Measurements from ENCODE around the gene STK32A.
A peak's percentile ranks its signal among the peaks of the same experiment; 100 is the strongest.

The STK32A gene

DNA sequence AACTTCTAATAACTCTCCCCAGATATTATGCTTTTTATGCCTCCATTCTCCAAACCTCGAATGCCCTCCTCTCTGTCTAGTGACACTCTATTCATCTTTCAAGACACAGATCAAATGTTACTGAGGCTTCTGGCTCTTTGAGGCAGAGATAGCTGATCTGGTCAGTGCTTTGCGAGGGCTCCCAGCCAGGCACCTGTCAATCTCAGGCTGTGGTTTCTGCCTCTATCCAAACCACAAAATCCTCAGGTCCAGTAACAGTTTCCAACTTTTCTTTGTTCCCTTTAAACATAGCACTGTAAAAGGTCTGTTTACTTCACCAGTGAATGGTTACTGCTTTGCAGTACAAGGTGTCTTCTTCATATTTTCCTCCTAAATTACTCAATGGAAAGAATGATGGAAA lies 11.5 kb upstream of the STK32A start:
- no peak overlapping the region for H3K27ac Mint-ChIP-seq
- TF ChIP-seq, protein P1, sequence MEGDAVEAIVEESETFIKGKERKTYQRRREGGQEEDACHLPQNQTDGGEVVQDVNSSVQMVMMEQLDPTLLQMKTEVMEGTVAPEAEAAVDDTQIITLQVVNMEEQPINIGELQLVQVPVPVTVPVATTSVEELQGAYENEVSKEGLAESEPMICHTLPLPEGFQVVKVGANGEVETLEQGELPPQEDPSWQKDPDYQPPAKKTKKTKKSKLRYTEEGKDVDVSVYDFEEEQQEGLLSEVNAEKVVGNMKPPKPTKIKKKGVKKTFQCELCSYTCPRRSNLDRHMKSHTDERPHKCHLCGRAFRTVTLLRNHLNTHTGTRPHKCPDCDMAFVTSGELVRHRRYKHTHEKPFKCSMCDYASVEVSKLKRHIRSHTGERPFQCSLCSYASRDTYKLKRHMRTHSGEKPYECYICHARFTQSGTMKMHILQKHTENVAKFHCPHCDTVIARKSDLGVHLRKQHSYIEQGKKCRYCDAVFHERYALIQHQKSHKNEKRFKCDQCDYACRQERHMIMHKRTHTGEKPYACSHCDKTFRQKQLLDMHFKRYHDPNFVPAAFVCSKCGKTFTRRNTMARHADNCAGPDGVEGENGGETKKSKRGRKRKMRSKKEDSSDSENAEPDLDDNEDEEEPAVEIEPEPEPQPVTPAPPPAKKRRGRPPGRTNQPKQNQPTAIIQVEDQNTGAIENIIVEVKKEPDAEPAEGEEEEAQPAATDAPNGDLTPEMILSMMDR (IDR thresholded peaks at IDR 0.05; ENCODE audit: unreplicated experiment in 3 of 3) = no peak

DNA sequence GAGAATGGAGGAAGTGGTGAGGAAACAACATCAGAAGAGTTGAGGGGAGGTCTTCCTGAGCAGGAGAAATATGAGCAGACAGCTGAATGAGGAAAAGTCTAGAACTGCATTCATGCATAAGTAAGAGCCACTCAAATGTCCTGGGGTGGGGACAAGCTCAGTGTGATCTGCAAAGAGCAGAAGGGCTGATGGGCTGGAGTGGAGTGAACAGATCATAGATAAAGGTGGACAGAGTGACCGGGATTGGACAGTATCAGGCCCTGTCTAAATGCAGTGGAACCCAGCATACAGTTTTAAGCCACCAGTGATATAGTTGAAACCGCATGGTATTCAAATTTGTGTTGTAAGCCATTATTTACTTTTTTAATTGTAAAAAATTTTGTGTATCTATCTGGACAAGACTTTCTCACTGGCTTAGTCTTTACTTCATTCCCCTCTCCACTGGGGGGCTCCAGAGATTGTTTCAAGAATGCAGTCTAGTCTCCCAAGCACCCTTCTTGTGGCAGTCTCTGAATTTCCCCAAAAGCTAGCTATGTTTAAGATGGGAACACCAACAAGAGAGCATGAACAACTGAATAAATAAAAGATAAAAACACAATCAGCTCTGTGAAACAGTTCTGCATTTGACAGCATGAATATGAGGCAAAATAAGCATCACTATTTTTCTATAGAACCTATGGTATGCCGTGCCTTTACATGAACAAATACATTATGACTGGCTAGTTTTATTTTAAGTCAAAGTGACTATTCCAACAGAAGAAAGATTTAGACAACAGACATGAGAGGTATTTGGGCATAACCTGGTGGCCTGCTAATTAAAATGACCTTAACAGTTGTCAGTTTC lies 10.7 kb upstream of the STK32A start:
- H3K9me3 Mint-ChIP-seq = peaks cover 7% of the 10 kb centered on the region
- H3K27me3 Mint-ChIP-seq (ENCODE audit: low read depth) = peaks cover 10% of the 10 kb centered on the region
- TF ChIP-seq, protein P1 (IDR thresholded peaks at IDR 0.05; ENCODE audit: unreplicated experiment in 3 of 3) = peak; percentile 58 to 69 (median 65)
- H3K4me3 Mint-ChIP-seq = no peak overlapping the region
- no peaks in the 10 kb centered on the region for H3K4me1 Mint-ChIP-seq
- H3K36me3 Mint-ChIP-seq (ENCODE audit: low read depth) = no peaks in the 10 kb centered on the region
- H3K27ac Mint-ChIP-seq = no peak overlapping the region

More for the DNA sequence above, 11.5 kb upstream of the STK32A start:
- Mint-ChIP-seq H3K36me3 (ENCODE audit: low read depth) (no peaks in the 10 kb centered on the region), H3K9me3 (peaks cover 5% of the 10 kb centered on the region), H3K4me3 (no peak overlapping the region), H3K27me3 (ENCODE audit: low read depth) (peaks cover 12% of the 10 kb centered on the region), H3K4me1 (no peaks in the 10 kb centered on the region)

DNA sequence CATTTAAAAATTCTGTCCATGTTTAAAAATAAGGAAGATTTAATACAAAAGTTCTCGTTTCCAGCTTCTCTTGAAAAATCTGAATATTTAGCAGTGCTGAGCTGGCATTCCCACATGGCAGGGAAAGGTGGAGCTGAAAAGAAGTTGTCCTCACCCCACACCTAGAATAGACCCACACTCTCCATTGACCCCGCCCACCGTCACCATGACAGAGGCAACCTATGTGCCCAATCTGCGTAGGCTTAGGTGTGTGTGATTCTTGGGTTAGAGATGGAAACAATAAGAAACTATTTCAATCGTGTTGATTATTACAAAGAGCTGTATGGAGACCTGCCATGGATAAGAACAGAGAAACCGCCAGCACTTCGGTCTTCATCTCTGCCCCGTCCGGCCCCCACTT lies 8.9 kb upstream of the STK32A start:
- Mint-ChIP-seq H3K4me3 (no peak overlapping the region), H3K9me3 (peaks cover 10% of the 10 kb centered on the region), H3K4me1 (no peaks in the 10 kb centered on the region), H3K27ac (no peak overlapping the region), H3K36me3 (ENCODE audit: low read depth) (no peaks in the 10 kb centered on the region), H3K27me3 (ENCODE audit: low read depth) (peaks cover 17% of the 10 kb centered on the region)
- TF ChIP-seq, protein P1 (IDR thresholded peaks at IDR 0.05; ENCODE audit: unreplicated experiment in 3 of 3) = no peak

DNA sequence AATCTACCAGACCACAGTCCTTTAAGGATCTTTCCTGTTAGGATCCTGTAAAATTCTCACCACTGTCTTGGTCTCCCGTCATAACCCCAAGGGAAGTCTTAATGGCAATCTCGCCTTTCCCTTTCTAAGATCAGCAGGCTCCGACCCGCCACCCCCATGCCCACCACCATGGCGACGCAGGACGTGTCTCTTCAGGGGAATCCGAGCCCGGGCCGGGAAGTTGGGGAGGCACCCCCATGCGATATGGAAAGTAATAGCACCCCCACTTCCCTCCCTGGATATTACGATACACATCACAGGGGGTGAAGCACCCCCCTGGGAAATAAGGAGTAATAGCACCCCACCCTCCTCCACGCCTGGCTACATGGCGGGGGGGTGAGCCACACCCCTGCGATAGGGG lies 8.3 kb upstream of the STK32A start:
- Mint-ChIP-seq H3K36me3 (ENCODE audit: low read depth) (no peaks in the 10 kb centered on the region), H3K27ac (no peak overlapping the region), H3K4me3 (no peak overlapping the region), H3K9me3 (peaks cover 13% of the 10 kb centered on the region), H3K4me1 (no peaks in the 10 kb centered on the region), H3K27me3 (ENCODE audit: low read depth) (peaks cover 21% of the 10 kb centered on the region)
- TF ChIP-seq, protein P1 (IDR thresholded peaks at IDR 0.05; ENCODE audit: unreplicated experiment in 3 of 3) = no peak

DNA sequence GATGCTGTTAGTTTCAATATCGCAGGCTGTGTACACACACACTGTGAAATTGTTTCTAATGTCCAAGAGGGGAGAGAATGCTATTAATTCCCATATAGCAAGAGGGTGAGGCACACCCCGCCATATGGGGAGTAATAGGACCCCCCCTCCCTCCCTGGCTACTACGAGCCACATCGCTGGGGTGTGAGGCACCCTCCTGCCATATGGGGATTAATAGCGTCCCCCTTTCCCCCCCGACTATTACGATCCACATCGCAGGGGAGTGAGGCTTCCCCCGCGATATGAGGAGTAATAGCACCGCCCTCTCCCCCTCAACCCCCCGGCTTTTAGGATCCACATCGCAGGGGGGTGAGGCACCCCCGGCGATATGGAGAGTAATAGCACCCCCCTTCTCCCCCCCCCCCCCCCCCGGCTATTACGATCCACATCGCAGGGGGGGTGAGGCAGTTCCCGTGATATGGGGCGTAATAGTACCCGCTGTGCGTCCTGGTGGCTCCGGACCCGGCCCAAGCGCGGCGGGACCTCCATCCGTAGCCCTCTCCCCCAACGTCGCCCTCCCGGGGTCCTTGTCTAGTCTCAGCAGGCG lies 494 bp upstream of the STK32A start:
- H3K9me3 Mint-ChIP-seq = peaks cover 6% of the 10 kb centered on the region
- no peak overlapping the region for H3K27ac Mint-ChIP-seq
- H3K4me1 Mint-ChIP-seq = peaks cover 3% of the 10 kb centered on the region
- peaks cover 71% of the 10 kb centered on the region for H3K27me3 Mint-ChIP-seq (ENCODE audit: low read depth)
- TF ChIP-seq, protein P1 (IDR thresholded peaks at IDR 0.05; ENCODE audit: unreplicated experiment in 3 of 3) = no peak
- no peaks in the 10 kb centered on the region for H3K36me3 Mint-ChIP-seq (ENCODE audit: low read depth)
- H3K4me3 Mint-ChIP-seq = peak overlapping the region; percentile 75 to 83 (median 83)
